Body of pancreas (tissue), 4 donors: ENCODE results near the gene PGAM2. TPM values are rescaled to one million over a fixed set of nuclear protein-coding genes. Genes with fewer than 3 reads are reported as not detected.
A peak's percentile ranks its signal among the peaks of the same experiment; 100 is the strongest.

ENCODE experiments used
- ATAC-seq: fragments of 150-250 bp; one replicate; pipeline ENCODE4 v1.9.1; 2016
- DNase-seq, 4 donors: peaks; one replicate each; pipeline ENCODE4 v3.0.0-alpha.2; 2019
- H3K27ac ChIP-seq, 4 donors: fragments of 200-600 bp; sonication (generic); 1 replicate in 3 of 4; 2 replicates in 1 of 4; pipeline versions ENCODE4 v1.5.1 to v1.6.1; 2016 to 2019; ENCODE audit warnings: mild to moderate bottlenecking in 1 of 4, mixed read lengths in 1 of 4, moderate library complexity in 1 of 4
- H3K27me3 ChIP-seq, 2 donors: fragments of 200-600 bp; sonication (generic); one replicate each; pipeline ENCODE4 v1.6.0; 2016; ENCODE audit warnings: mild to moderate bottlenecking in 1 of 2
- H3K36me3 ChIP-seq, 2 donors: fragments of 200-600 bp; sonication (generic); replicated peaks in 1 of 2; 2 replicates each; pipeline ENCODE4 v1.5.1; 2016; ENCODE audit warnings: low read depth in 2 of 2; ENCODE audit not compliant: insufficient read depth in 1 of 2
- H3K4me1 ChIP-seq: fragments of 200-600 bp; sonication (generic); one replicate; pipeline ENCODE4 v1.6.0; 2016
- H3K4me3 ChIP-seq, 2 donors: fragments of 200-600 bp; sonication (generic); 1 replicate in 1 of 2; 2 replicates in 1 of 2; pipeline ENCODE4 v1.5.1; 2016 to 2019
- H3K9me3 ChIP-seq, 3 donors: fragments of 200-600 bp; sonication (generic); 1 replicate in 2 of 3; 2 replicates in 1 of 3; pipeline ENCODE4 v1.5.1; 2016
- CTCF ChIP-seq, 7 experiments: fragments of 450-650 bp in 4 of 7; fragments of 200-600 bp in 3 of 7; sonication (generic) in 3 of 7; IDR thresholded peaks; one replicate each; pipeline ENCODE4 v1.5.1; 2016 to 2019; ENCODE audit warnings: antibody characterized with exemption in 7 of 7
- POLR2A ChIP-seq, 3 donors: fragments of 450-650 bp; IDR thresholded peaks; one replicate each; pipeline ENCODE4 v1.6.1; 2016; ENCODE audit warnings: antibody characterized with exemption in 3 of 3, mild to moderate bottlenecking in 2 of 3
- WGBS, 2 donors: methylation state at CpG; one replicate each; pipeline ENCODE4 v1.1.5; 2017; 5-methylcytosine and 5-hydroxymethylcytosine counted together
- intact Hi-C: fragments of 100-400 bp; cut with DNase I; formaldehyde crosslinking; loops from one replicate; pipeline ENCODE4 v1.15.1; 2023
- total RNA-seq, 2 donors: library from RNA; depleted of rRNA; stranded (reverse); fragments of >200 nt; gene quantifications; one replicate each; pipeline ENCODE4 v1.1.0, GENCODE V29; 2016

The PGAM2 gene
- total RNA-seq, 2 donors from 2014 or later = 1.6 TPM; not detected in 1

DNA sequence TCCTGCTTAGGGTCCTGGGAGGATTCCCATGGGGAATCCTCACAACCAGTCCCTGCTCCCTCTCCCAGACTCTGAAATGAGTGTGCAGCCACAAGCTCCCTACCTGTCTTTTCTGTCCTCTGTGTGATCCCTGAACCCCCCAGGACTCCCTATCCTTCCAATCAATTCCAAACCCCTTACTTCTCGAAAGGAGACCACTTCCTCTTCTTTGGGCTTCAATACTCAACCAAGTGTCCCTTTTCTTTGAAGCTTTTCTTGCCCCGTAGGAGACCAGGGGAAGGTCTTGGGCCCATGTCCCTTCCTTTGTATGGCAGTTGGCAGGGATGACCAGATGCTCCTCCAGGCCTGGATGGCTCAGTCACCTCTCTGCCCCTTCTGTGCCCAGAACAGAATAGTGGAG is 40.5 kb upstream of the PGAM2 start:
- TF ChIP-seq CTCF (IDR thresholded peaks at IDR 0.05) = no peak
- no peak for TF ChIP-seq POLR2A (IDR thresholded peaks at IDR 0.05)
- Histone ChIP-seq H3K27me3 (peaks cover 0 to 7% of the 10 kb centered on the region in 2 donors), H3K27ac (no peak overlapping the region), H3K4me1 (peaks cover 7% of the 10 kb centered on the region), H3K36me3 (no peaks in the 10 kb centered on the region), H3K4me3 (no peak overlapping the region), H3K9me3 (no peaks in the 10 kb centered on the region)
- no peak for ATAC-seq
- no peak for DNase-seq
- intact Hi-C loops = no loop called here
- WGBS, 2 donors = 70 to 79% methylated on average over 2 of the region's 2 CpGs

- no peak for DNase-seq
Measured at GRCh38 chr7:44104860-44105771, 39.7 kb upstream of the PGAM2 start.

GRCh38 chr7:44103923-44104859 is 38.8 kb upstream of the PGAM2 start, which contains the start of gene AEBP1:
Gene AEBP1, plus strand, starts transcription at chr7:44104345. Its CDS starts 321 bp downstream, at chr7:44104666.
- no peaks in the 10 kb centered on the region for H3K9me3 ChIP-seq
- H3K36me3 ChIP-seq = no peaks in the 10 kb centered on the region
- intact Hi-C loops = no loop called here
- H3K4me3 ChIP-seq = no peak within 1 kb of the TSS
- WGBS, 2 donors = 7 to 11% methylated on average over 17 to 65 of the region's 87 CpGs
- ATAC-seq = peak; percentile 28
- peak within 1 kb of the TSS in 2 of 4 donors; percentile 36 to 44 for H3K27ac ChIP-seq
- peaks cover 0 to 7% of the 10 kb centered on the region in 2 donors for H3K27me3 ChIP-seq
- no peak for DNase-seq
- TF ChIP-seq CTCF (IDR thresholded peaks at IDR 0.05) = no peak
- TF ChIP-seq POLR2A (IDR thresholded peaks at IDR 0.05) = no peak
- H3K4me1 ChIP-seq = peaks cover 7% of the 10 kb centered on the region

More at GRCh38 chr7:44104860-44105771, 39.7 kb upstream of the PGAM2 start:
- TF ChIP-seq CTCF (IDR thresholded peaks at IDR 0.05) (no peak), POLR2A (IDR thresholded peaks at IDR 0.05) (no peak)
- H3K27ac ChIP-seq = peak overlapping the region in 2 of 4 donors; percentile 36 to 44
- WGBS, 2 donors = 51 to 57% methylated on average over 18 to 28 of the region's 28 CpGs
- H3K36me3 ChIP-seq = no peaks in the 10 kb centered on the region
- H3K9me3 ChIP-seq = no peaks in the 10 kb centered on the region
- intact Hi-C loops = no loop called here
- no peak overlapping the region for H3K4me3 ChIP-seq
- ATAC-seq = no peak
- peaks cover 7% of the 10 kb centered on the region for H3K4me1 ChIP-seq
- H3K27me3 ChIP-seq = peaks cover 0 to 7% of the 10 kb centered on the region in 2 donors

GRCh38 chr7:44103566-44103922 is 38.2 kb upstream of the PGAM2 start:
- DNase-seq (no peak), ATAC-seq (no peak)
- no peak overlapping the region for H3K4me3 ChIP-seq
- TF ChIP-seq CTCF (IDR thresholded peaks at IDR 0.05) (no peak), POLR2A (IDR thresholded peaks at IDR 0.05) (no peak)
- H3K36me3 ChIP-seq = no peaks in the 10 kb centered on the region
- peaks cover 0 to 7% of the 10 kb centered on the region in 2 donors for H3K27me3 ChIP-seq
- intact Hi-C loops = no loop called here
- no peak overlapping the region for H3K27ac ChIP-seq
- 66 to 79% methylated on average over 5 to 8 of the region's 8 CpGs for WGBS, 2 donors
- peaks cover 7% of the 10 kb centered on the region for H3K4me1 ChIP-seq
- H3K9me3 ChIP-seq = no peaks in the 10 kb centered on the region
